ENCODE data around the gene TCTN3. TPM values are rescaled to one million over a fixed set of nuclear protein-coding genes. Genes with fewer than 3 reads are reported as not detected.
"Not testable (repeated sequence)": the region's sequence is repeated elsewhere in the genome, so short reads cannot be mapped to it uniquely, and the experiment has no call there.

Gene TCTN3
- total and polyA plus RNA-seq, 4 donors, result 15.1 to 18.3 (median 17.3) TPM

- TF ChIP-seq, protein P1, sequence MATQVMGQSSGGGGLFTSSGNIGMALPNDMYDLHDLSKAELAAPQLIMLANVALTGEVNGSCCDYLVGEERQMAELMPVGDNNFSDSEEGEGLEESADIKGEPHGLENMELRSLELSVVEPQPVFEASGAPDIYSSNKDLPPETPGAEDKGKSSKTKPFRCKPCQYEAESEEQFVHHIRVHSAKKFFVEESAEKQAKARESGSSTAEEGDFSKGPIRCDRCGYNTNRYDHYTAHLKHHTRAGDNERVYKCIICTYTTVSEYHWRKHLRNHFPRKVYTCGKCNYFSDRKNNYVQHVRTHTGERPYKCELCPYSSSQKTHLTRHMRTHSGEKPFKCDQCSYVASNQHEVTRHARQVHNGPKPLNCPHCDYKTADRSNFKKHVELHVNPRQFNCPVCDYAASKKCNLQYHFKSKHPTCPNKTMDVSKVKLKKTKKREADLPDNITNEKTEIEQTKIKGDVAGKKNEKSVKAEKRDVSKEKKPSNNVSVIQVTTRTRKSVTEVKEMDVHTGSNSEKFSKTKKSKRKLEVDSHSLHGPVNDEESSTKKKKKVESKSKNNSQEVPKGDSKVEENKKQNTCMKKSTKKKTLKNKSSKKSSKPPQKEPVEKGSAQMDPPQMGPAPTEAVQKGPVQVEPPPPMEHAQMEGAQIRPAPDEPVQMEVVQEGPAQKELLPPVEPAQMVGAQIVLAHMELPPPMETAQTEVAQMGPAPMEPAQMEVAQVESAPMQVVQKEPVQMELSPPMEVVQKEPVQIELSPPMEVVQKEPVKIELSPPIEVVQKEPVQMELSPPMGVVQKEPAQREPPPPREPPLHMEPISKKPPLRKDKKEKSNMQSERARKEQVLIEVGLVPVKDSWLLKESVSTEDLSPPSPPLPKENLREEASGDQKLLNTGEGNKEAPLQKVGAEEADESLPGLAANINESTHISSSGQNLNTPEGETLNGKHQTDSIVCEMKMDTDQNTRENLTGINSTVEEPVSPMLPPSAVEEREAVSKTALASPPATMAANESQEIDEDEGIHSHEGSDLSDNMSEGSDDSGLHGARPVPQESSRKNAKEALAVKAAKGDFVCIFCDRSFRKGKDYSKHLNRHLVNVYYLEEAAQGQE (IDR thresholded peaks at IDR 0.05), result no peak
- no peak for TF ChIP-seq HNF4A (conservative IDR thresholded peaks at IDR 0.05)
- TF ChIP-seq RXRA (IDR thresholded peaks at IDR 0.05), result no peak
- TF ChIP-seq SP1 (IDR thresholded peaks at IDR 0.05), result no peak
Measured at GRCh38 chr10:95739056-95739455, 45.3 kb upstream of the TCTN3 start (continued).

DNA sequence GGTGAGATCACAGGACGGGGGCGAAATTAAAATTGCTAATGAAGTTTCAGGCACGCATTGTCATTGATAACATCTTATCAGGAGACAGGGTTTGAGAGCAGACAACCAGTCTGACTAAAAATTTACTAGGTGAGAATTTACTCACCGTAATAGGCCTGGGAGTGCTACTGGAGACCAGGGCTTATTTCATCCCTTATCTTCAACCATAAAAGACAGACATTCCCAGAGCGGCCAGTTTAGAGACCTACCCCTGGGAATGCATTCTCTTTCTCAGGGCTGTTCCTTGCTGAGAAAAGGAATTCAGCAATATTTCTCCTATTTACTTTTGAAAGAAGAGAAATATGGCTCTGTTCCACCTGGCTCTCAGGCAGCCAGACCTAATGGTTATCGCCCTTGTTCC, 39.2 kb upstream of the TCTN3 start:
- H3K4me1 ChIP-seq (ENCODE audit: control insufficient read depth in 4 of 4, insufficient read depth in 4 of 4, low read length in 3 of 4); H3K27ac ChIP-seq (ENCODE audit: low read depth in 1 of 2, low read length in 2 of 2); H3K36me3 ChIP-seq (ENCODE audit: control insufficient read depth in 4 of 4, insufficient read depth in 3 of 4, low read depth in 1 of 4, low read length in 3 of 4); H3K27me3 ChIP-seq (ENCODE audit: control insufficient read depth in 4 of 4, insufficient read depth in 4 of 4, low read length in 3 of 4); H3K4me3 ChIP-seq (ENCODE audit: low read depth in 1 of 3, low read length in 3 of 3); H3K9me3 ChIP-seq (ENCODE audit: control insufficient read depth in 4 of 4, low read length in 3 of 4); DNase-seq (ENCODE audit: low spot score); H3K9ac ChIP-seq (ENCODE audit: low read depth in 1 of 2, low read length in 2 of 2): not testable (repeated sequence)
- WGBS, result 88% methylated on average over 6 of the region's 6 CpGs

DNA sequence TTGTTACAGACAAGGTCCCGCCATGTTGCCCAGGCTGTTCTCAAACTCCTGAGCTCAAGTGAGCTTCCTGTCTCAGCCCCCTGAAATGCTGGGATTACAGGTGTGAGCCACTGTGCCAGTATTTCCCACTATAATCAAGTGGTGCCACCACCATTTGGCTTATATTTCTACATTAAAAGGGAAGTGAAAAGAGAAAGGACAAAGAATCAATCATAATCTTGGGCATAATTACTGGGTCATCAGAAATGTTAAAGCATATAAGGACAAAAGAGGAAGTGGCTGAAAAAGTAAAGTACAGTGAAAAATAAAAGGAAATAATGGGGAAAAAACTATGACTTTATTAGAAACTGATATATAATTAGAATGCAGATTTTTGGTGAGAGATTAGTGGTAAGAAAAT, 36.5 kb upstream of the TCTN3 start:
- Histone ChIP-seq H3K9ac (ENCODE audit: low read depth in 1 of 2, low read length in 2 of 2) (no peak overlapping the region), H3K27me3 (ENCODE audit: control insufficient read depth in 4 of 4, insufficient read depth in 4 of 4, low read length in 3 of 4) (peaks cover 0 to 2% (median 0%) of the 10 kb centered on the region in 4 donors), H3K4me3 (ENCODE audit: low read depth in 1 of 3, low read length in 3 of 3) (no peak overlapping the region), H3K36me3 (ENCODE audit: control insufficient read depth in 4 of 4, insufficient read depth in 3 of 4, low read depth in 1 of 4, low read length in 3 of 4) (no peaks in the 10 kb centered on the region), H3K27ac (ENCODE audit: low read depth in 1 of 2, low read length in 2 of 2) (no peak overlapping the region), H3K4me1 (ENCODE audit: control insufficient read depth in 4 of 4, insufficient read depth in 4 of 4, low read length in 3 of 4) (no peaks in the 10 kb centered on the region), H3K9me3 (ENCODE audit: control insufficient read depth in 4 of 4, low read length in 3 of 4) (peaks cover 0 to 3% (median 0%) of the 10 kb centered on the region in 4 donors)
- TF ChIP-seq FOXA2 (IDR thresholded peaks at IDR 0.05) (no peak), NR2F2 (IDR thresholded peaks at IDR 0.05) (no peak), TAF1 (conservative IDR thresholded peaks at IDR 0.05) (no peak), HNF4G (IDR thresholded peaks at IDR 0.05) (no peak), RAD21 (IDR thresholded peaks at IDR 0.05) (no peak), EGR1 (IDR thresholded peaks at IDR 0.05; ENCODE audit: low read depth in 2 of 2) (no peak)
- no peak for DNase-seq (ENCODE audit: low spot score)
- 75% methylated on average over 1 of the region's 1 CpG for WGBS

GRCh38 chr10:95729323-95730055, 35.8 kb upstream of the TCTN3 start:
- no peak for DNase-seq (ENCODE audit: low spot score)
- H3K27ac ChIP-seq (ENCODE audit: low read depth in 1 of 2, low read length in 2 of 2), result no peak overlapping the region
- peak; percentile 87 for TF ChIP-seq NR2F2 (IDR thresholded peaks at IDR 0.05)
- no peak for TF ChIP-seq SP1 (IDR thresholded peaks at IDR 0.05)
- 55% methylated on average over 3 of the region's 3 CpGs for WGBS
- no peaks in the 10 kb centered on the region for H3K4me1 ChIP-seq (ENCODE audit: control insufficient read depth in 4 of 4, insufficient read depth in 4 of 4, low read length in 3 of 4)
- peaks cover 0 to 2% (median 0%) of the 10 kb centered on the region in 4 donors for H3K27me3 ChIP-seq (ENCODE audit: control insufficient read depth in 4 of 4, insufficient read depth in 4 of 4, low read length in 3 of 4)
- no peak overlapping the region for H3K9ac ChIP-seq (ENCODE audit: low read depth in 1 of 2, low read length in 2 of 2)
- peaks cover 0 to 3% (median 0%) of the 10 kb centered on the region in 4 donors for H3K9me3 ChIP-seq (ENCODE audit: control insufficient read depth in 4 of 4, low read length in 3 of 4)
- H3K4me3 ChIP-seq (ENCODE audit: low read depth in 1 of 3, low read length in 3 of 3), result no peak overlapping the region
- H3K36me3 ChIP-seq (ENCODE audit: control insufficient read depth in 4 of 4, insufficient read depth in 3 of 4, low read depth in 1 of 4, low read length in 3 of 4), result no peaks in the 10 kb centered on the region
